Thyroid gland (tissue), 4 donors: Measurements from ENCODE around the gene OR2D2.

Experiments
- POLR2A ChIP-seq, 2 donors: fragments of 450-650 bp; IDR thresholded peaks; one replicate each; pipeline ENCODE4 v1.6.1; 2017; ENCODE audit warnings: antibody characterized with exemption in 2 of 2, mild to moderate bottlenecking in 2 of 2, moderate library complexity in 1 of 2
- TF ChIP-seq, protein P1 (sequence below), 6 experiments: fragments of 200-600 bp in 3 of 6; fragments of 450-650 bp in 3 of 6; sonication (generic) in 3 of 6; IDR thresholded peaks; one replicate each; pipeline ENCODE4 v1.5.1; 2016 to 2019; ENCODE audit warnings: antibody characterized with exemption in 6 of 6, mild to moderate bottlenecking in 2 of 6, inconsistent platforms in 1 of 6, moderate library complexity in 1 of 6

DNA sequence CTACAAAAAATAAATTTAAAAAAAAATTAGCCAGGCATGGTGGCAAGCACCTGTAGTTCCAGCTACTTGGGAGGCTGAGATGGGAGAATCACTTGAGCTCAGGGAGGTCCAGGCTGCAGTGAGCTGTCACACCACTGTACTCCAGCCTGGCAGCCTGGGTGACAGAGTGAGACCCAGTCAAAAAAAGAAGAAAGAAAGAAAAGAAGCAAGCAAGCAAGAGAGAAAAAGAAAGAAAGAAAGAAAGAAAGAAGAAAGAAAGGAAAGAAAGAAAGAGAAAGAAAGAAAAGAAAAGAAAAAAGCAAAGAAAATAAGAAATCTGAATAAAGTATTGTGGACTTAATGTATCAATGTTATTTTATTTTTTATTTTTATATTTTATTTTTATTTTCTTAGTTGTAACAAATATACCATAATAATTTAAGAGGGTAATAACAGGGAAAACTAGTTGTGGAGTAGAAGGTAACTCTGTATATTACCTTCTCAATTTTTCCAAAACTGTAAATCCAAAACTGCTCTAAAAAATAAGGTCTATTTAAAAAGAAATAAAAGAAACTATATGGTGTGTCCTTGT lies 32.8 kb upstream of the OR2D2 start:
- TF ChIP-seq, protein P1, sequence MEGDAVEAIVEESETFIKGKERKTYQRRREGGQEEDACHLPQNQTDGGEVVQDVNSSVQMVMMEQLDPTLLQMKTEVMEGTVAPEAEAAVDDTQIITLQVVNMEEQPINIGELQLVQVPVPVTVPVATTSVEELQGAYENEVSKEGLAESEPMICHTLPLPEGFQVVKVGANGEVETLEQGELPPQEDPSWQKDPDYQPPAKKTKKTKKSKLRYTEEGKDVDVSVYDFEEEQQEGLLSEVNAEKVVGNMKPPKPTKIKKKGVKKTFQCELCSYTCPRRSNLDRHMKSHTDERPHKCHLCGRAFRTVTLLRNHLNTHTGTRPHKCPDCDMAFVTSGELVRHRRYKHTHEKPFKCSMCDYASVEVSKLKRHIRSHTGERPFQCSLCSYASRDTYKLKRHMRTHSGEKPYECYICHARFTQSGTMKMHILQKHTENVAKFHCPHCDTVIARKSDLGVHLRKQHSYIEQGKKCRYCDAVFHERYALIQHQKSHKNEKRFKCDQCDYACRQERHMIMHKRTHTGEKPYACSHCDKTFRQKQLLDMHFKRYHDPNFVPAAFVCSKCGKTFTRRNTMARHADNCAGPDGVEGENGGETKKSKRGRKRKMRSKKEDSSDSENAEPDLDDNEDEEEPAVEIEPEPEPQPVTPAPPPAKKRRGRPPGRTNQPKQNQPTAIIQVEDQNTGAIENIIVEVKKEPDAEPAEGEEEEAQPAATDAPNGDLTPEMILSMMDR (IDR thresholded peaks at IDR 0.05): no peak
- no peak for TF ChIP-seq POLR2A (IDR thresholded peaks at IDR 0.05)
